ENCODE results near the gene ICAM3. TPM values are rescaled to one million over a fixed set of nuclear protein-coding genes. Genes with fewer than 3 reads are reported as not detected.

Gene ICAM3
- polyA plus RNA-seq, 1 donor (not counting 4 experiments of a cell fraction or from before 2014, with no cell fraction given) = 4.7 TPM

DNA sequence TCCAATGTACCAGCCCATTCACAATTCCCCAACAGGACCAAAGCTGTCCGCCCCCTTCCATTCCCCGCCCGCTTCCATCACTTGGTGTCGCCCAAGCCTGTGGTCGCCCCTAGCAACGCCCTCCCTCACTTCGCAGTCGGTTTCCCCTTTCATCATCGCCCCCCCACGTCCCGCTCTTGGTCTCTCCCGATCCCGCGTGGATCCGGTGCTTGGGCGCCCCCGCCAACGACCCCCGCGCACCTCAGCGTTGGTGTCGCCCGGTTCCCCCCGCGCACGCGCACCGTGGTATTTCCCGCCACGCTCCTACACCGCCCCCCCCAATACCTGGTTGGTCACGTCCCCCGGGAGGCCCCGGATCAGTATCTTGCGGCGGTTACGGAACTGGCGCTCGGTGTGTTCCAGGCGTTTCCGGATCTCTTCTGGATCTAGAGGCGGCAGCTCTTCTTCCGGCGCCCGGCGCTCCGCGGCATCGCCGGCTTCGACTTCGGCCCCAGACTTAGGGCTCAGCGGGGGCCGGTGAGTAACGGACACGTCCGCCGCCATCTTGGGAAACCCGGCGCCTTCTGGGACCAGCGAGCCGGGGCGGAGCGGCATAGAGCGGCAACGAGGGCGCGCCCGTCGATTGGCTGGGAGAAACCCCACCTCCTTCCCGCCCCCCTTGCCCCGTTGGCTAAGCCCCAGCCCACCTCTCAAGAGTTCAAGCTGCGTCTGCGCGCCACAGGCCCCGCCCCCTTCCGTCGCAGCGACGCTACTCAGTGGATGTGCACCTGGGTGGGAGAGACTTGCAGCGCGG is 6.3 kb downstream of the ICAM3 start, which contains the start of gene RAVER1:
TSS of gene RAVER1 (minus strand) at position 565 of the 793 bp plus-strand sequence. CDS start at position 543, 22 bp downstream.
- Histone ChIP-seq H3K27ac (ENCODE audit: control insufficient read depth, insufficient read depth, low read length) (peak within 1 kb of the TSS; percentile 82), H3K36me3 (ENCODE audit: control insufficient read depth in 2 of 2, extremely low read depth in 1 of 2, insufficient read depth in 2 of 2, low read length in 2 of 2) (peaks cover 7 to 14% of the 10 kb centered on the region in 2 experiments), H3K4me3 (ENCODE audit: control insufficient read depth in 2 of 3, extremely low read depth in 1 of 3, insufficient read depth in 2 of 3, low read depth in 1 of 3, low read length in 3 of 3) (peak within 1 kb of the TSS; percentile 70 to 94 (median 92)), H3K9me1 (ENCODE audit: control insufficient read depth, extremely low read depth, insufficient read depth, low read length) (no peaks in the 10 kb centered on the region), H3K4me2 (ENCODE audit: control insufficient read depth, extremely low read depth, insufficient read depth, low read depth, low read length) (peak within 1 kb of the TSS; percentile 99), H4K20me1 (ENCODE audit: control insufficient read depth, extremely low read depth, insufficient read depth, low read length) (no peaks in the 10 kb centered on the region), H3K79me2 (ENCODE audit: control insufficient read depth, insufficient read depth, low read length) (peaks cover 36% of the 10 kb centered on the region), H3K27me3 (ENCODE audit: control insufficient read depth, extremely low read depth, insufficient read depth, low read length) (no peaks in the 10 kb centered on the region), H3K9me3 (ENCODE audit: control insufficient read depth, low read depth, low read length) (no peaks in the 10 kb centered on the region), H3K4me1 (ENCODE audit: control insufficient read depth, extremely low read depth, insufficient read depth, low read length) (peaks cover 19% of the 10 kb centered on the region), H2AFZ (ENCODE audit: control insufficient read depth, low read length) (peak within 1 kb of the TSS; percentile 94), H3K9ac (ENCODE audit: control insufficient read depth, extremely low read depth, insufficient read depth, low read length) (peak within 1 kb of the TSS; percentile 84)
- FAIRE-seq (peak; percentile 55), DNase-seq (ENCODE audit: low read depth, low spot score) (peak; percentile 89)
- dilution Hi-C loops (cut with MboI; ENCODE audit: extremely low pct_ligation_motif_present, low sequenced_read_pairs) = no loop called here
- TF ChIP-seq CTCF (optimal IDR thresholded peaks at IDR 0.05 in 1 of 3, IDR thresholded peaks at IDR 0.05 in 1 of 3, conservative IDR thresholded peaks at IDR 0.05 in 1 of 3; ENCODE audit: extremely low read depth in 1 of 3, insufficient read depth in 2 of 3, low read length in 3 of 3) (no peak), EZH2 (IDR thresholded peaks at IDR 0.05; ENCODE audit: low read length) (no peak)

- TF ChIP-seq CTCF (optimal IDR thresholded peaks at IDR 0.05 in 1 of 3, IDR thresholded peaks at IDR 0.05 in 1 of 3, conservative IDR thresholded peaks at IDR 0.05 in 1 of 3; ENCODE audit: extremely low read depth in 1 of 3, insufficient read depth in 2 of 3, low read length in 3 of 3) (peak in 2 of 3 experiments; percentile 7 to 9), EZH2 (IDR thresholded peaks at IDR 0.05; ENCODE audit: low read length) (no peak)
- Histone ChIP-seq H3K4me1 (ENCODE audit: control insufficient read depth, extremely low read depth, insufficient read depth, low read length) (peaks cover 19% of the 10 kb centered on the region), H2AFZ (ENCODE audit: control insufficient read depth, low read length) (peak overlapping the region; percentile 90), H4K20me1 (ENCODE audit: control insufficient read depth, extremely low read depth, insufficient read depth, low read length) (no peaks in the 10 kb centered on the region), H3K79me2 (ENCODE audit: control insufficient read depth, insufficient read depth, low read length) (peaks cover 36% of the 10 kb centered on the region), H3K9me3 (ENCODE audit: control insufficient read depth, low read depth, low read length) (no peaks in the 10 kb centered on the region), H3K9ac (ENCODE audit: control insufficient read depth, extremely low read depth, insufficient read depth, low read length) (peak overlapping the region; percentile 84), H3K36me3 (ENCODE audit: control insufficient read depth in 2 of 2, extremely low read depth in 1 of 2, insufficient read depth in 2 of 2, low read length in 2 of 2) (peaks cover 12 to 22% of the 10 kb centered on the region in 2 experiments), H3K4me2 (ENCODE audit: control insufficient read depth, extremely low read depth, insufficient read depth, low read depth, low read length) (peak overlapping the region; percentile 79), H3K27ac (ENCODE audit: control insufficient read depth, insufficient read depth, low read length) (peak overlapping the region; percentile 82), H3K9me1 (ENCODE audit: control insufficient read depth, extremely low read depth, insufficient read depth, low read length) (no peaks in the 10 kb centered on the region), H3K27me3 (ENCODE audit: control insufficient read depth, extremely low read depth, insufficient read depth, low read length) (no peaks in the 10 kb centered on the region), H3K4me3 (ENCODE audit: control insufficient read depth in 2 of 3, extremely low read depth in 1 of 3, insufficient read depth in 2 of 3, low read depth in 1 of 3, low read length in 3 of 3) (peak overlapping the region; percentile 70 to 94 (median 92))
- DNase-seq (ENCODE audit: low read depth, low spot score) = no peak
- no peak for FAIRE-seq
- dilution Hi-C loops (cut with MboI; ENCODE audit: extremely low pct_ligation_motif_present, low sequenced_read_pairs) = no loop called here
Observed at GRCh38 chr19:10332158-10332964, 7.1 kb downstream of the ICAM3 start.

Data from keratinocyte (primary cell).